Muscle layer of duodenum (tissue), 2 donors: ENCODE results near the gene GRID2.
"Not testable (repeated sequence)": the region's sequence is repeated elsewhere in the genome, so short reads cannot be mapped to it uniquely, and the experiment has no call there.

Experiments
- H3K27ac ChIP-seq: one replicate; pipeline ENCODE4 v1.7.0; 2013; ENCODE audit warnings: mild to moderate bottlenecking, low read length
- H3K27me3 ChIP-seq: one replicate; pipeline ENCODE4 v1.7.0; 2013; ENCODE audit warnings: low read depth, mild to moderate bottlenecking, control low read depth, low read length
- H3K36me3 ChIP-seq, 2 donors: one replicate each; pipeline ENCODE4 v1.7.0; 2013; ENCODE audit warnings: low read length in 2 of 2, control low read depth in 1 of 2, mild to moderate bottlenecking in 1 of 2; ENCODE audit not compliant: insufficient read depth in 2 of 2, control insufficient read depth in 1 of 2
- H3K4me1 ChIP-seq, 2 donors: one replicate each; pipeline ENCODE4 v1.7.0; 2013; ENCODE audit warnings: low read length in 2 of 2, mild to moderate bottlenecking in 2 of 2, control low read depth in 1 of 2, moderate library complexity in 1 of 2; ENCODE audit not compliant: insufficient read depth in 2 of 2, control insufficient read depth in 1 of 2
- H3K4me3 ChIP-seq, 2 donors: one replicate each; pipeline ENCODE4 v1.7.0; 2013; ENCODE audit warnings: low read length in 2 of 2, low read depth in 1 of 2, mild to moderate bottlenecking in 1 of 2
- H3K9me3 ChIP-seq, 2 donors: one replicate each; pipeline ENCODE4 v1.7.0; 2013; ENCODE audit warnings: low read length in 2 of 2, control low read depth in 1 of 2, mild to moderate bottlenecking in 1 of 2; ENCODE audit not compliant: control insufficient read depth in 1 of 2
- donor health status: healthy.

Gene GRID2

GRCh38 chr4:93648258-93648657, 1344.5 kb downstream of the GRID2 start:
- H3K4me1 ChIP-seq, result no peaks in the 10 kb centered on the region
- H3K27ac ChIP-seq, result no peak overlapping the region
- H3K4me3 ChIP-seq, result no peak overlapping the region
- no peaks in the 10 kb centered on the region for H3K27me3 ChIP-seq
- no peaks in the 10 kb centered on the region for H3K9me3 ChIP-seq
- H3K36me3 ChIP-seq, result no peaks in the 10 kb centered on the region

GRCh38 chr4:93649828-93650227, 1346.1 kb downstream of the GRID2 start:
- H3K4me1 ChIP-seq, result no peaks in the 10 kb centered on the region

GRCh38 chr4:93654211-93654610, 1350.4 kb downstream of the GRID2 start:
- Histone ChIP-seq H3K27me3 (no peaks in the 10 kb centered on the region), H3K36me3 (no peaks in the 10 kb centered on the region), H3K9me3 (no peaks in the 10 kb centered on the region), H3K27ac (no peak overlapping the region), H3K4me3 (no peak overlapping the region), H3K4me1 (no peaks in the 10 kb centered on the region)

More at GRCh38 chr4:93649828-93650227, 1346.1 kb downstream of the GRID2 start:
- no peak overlapping the region for H3K27ac ChIP-seq
- no peak overlapping the region for H3K4me3 ChIP-seq
- no peaks in the 10 kb centered on the region for H3K9me3 ChIP-seq
- no peaks in the 10 kb centered on the region for H3K27me3 ChIP-seq
- no peaks in the 10 kb centered on the region for H3K36me3 ChIP-seq

- Histone ChIP-seq H3K4me3 (no peak overlapping the region), H3K36me3 (no peaks in the 10 kb centered on the region), H3K9me3 (no peaks in the 10 kb centered on the region), H3K4me1 (no peaks in the 10 kb centered on the region), H3K27ac (no peak overlapping the region), H3K27me3 (no peaks in the 10 kb centered on the region)
Observed at GRCh38 chr4:93657527-93657926, 1353.8 kb downstream of the GRID2 start.

- H3K36me3 ChIP-seq, result no peaks in the 10 kb centered on the region
- H3K9me3 ChIP-seq, result no peaks in the 10 kb centered on the region
- H3K4me3 ChIP-seq, result no peak overlapping the region
- H3K27ac ChIP-seq, result no peak overlapping the region
- no peaks in the 10 kb centered on the region for H3K4me1 ChIP-seq
- H3K27me3 ChIP-seq, result no peaks in the 10 kb centered on the region
Observed at GRCh38 chr4:93658443-93658842, 1354.7 kb downstream of the GRID2 start.

- Histone ChIP-seq H3K36me3 (no peaks in the 10 kb centered on the region), H3K4me1 (no peaks in the 10 kb centered on the region), H3K27me3 (no peaks in the 10 kb centered on the region), H3K27ac (no peak overlapping the region), H3K4me3 (no peak overlapping the region), H3K9me3 (no peaks in the 10 kb centered on the region)
Observed at GRCh38 chr4:93659629-93660028, 1355.9 kb downstream of the GRID2 start.

GRCh38 chr4:93660036-93660435, 1356.3 kb downstream of the GRID2 start:
- Histone ChIP-seq H3K27me3 (no peaks in the 10 kb centered on the region), H3K4me1 (no peaks in the 10 kb centered on the region), H3K36me3 (no peaks in the 10 kb centered on the region), H3K9me3 (no peaks in the 10 kb centered on the region), H3K4me3 (no peak overlapping the region), H3K27ac (no peak overlapping the region)

- no peak overlapping the region for H3K27ac ChIP-seq
- no peaks in the 10 kb centered on the region for H3K4me1 ChIP-seq
- no peaks in the 10 kb centered on the region for H3K9me3 ChIP-seq
- no peak overlapping the region for H3K4me3 ChIP-seq
- no peaks in the 10 kb centered on the region for H3K27me3 ChIP-seq
- no peaks in the 10 kb centered on the region for H3K36me3 ChIP-seq
Observed at GRCh38 chr4:93670434-93670833, 1366.7 kb downstream of the GRID2 start.

GRCh38 chr4:93671093-93671492, 1367.3 kb downstream of the GRID2 start:
- no peaks in the 10 kb centered on the region for H3K9me3 ChIP-seq
- H3K36me3 ChIP-seq, result no peaks in the 10 kb centered on the region
- H3K27me3 ChIP-seq, result no peaks in the 10 kb centered on the region
- no peak overlapping the region for H3K27ac ChIP-seq
- no peak overlapping the region for H3K4me3 ChIP-seq
- H3K4me1 ChIP-seq, result no peaks in the 10 kb centered on the region

GRCh38 chr4:93676937-93677336, 1373.2 kb downstream of the GRID2 start:
- not testable (repeated sequence) for H3K4me1 ChIP-seq, H3K9me3 ChIP-seq, H3K36me3 ChIP-seq, H3K27me3 ChIP-seq, H3K4me3 ChIP-seq, H3K27ac ChIP-seq

GRCh38 chr4:93684571-93684970, 1380.8 kb downstream of the GRID2 start:
- Histone ChIP-seq H3K36me3 (no peaks in the 10 kb centered on the region), H3K4me1 (no peaks in the 10 kb centered on the region), H3K27me3 (no peaks in the 10 kb centered on the region), H3K4me3 (no peak overlapping the region), H3K27ac (no peak overlapping the region), H3K9me3 (no peaks in the 10 kb centered on the region)

- no peaks in the 10 kb centered on the region for H3K4me1 ChIP-seq
- no peaks in the 10 kb centered on the region for H3K27me3 ChIP-seq
- H3K27ac ChIP-seq, result no peak overlapping the region
Observed at GRCh38 chr4:93687304-93687703, 1383.5 kb downstream of the GRID2 start.

More at GRCh38 chr4:93687304-93687703, 1383.5 kb downstream of the GRID2 start:
- Histone ChIP-seq H3K4me3 (no peak overlapping the region), H3K9me3 (no peaks in the 10 kb centered on the region), H3K36me3 (no peaks in the 10 kb centered on the region)
